Psoas muscle (tissue), 8 donors: Measurements from ENCODE around the gene OPN5. TPM values are rescaled to one million over a fixed set of nuclear protein-coding genes. Genes with fewer than 3 reads are reported as not detected.

Experiments used
- ATAC-seq, 4 donors: fragments of 200-7000 bp; cut with Tn5 transposase; one replicate each; pipeline ENCODE4 v1.9.1; 2020; ENCODE audit warnings: moderate library complexity in 3 of 4, mild to moderate bottlenecking in 2 of 4
- DNase-seq, 2 donors: peaks; one replicate each; pipeline ENCODE4 v3.0.0-alpha.2; 2020
- H3K27ac ChIP-seq: fragments of 200-600 bp; one replicate; pipeline ENCODE4 v1.8.0; 2022
- H3K27me3 ChIP-seq, 3 donors: fragments of 200-600 bp in 1 of 3; one replicate each; pipeline versions ENCODE4 v1.6.1 to v1.8.0; 2013 to 2022; ENCODE audit warnings: low read length in 2 of 3, mild to moderate bottlenecking in 2 of 3, moderate library complexity in 1 of 3; ENCODE audit not compliant: insufficient read depth in 3 of 3
- H3K36me3 ChIP-seq, 2 donors: fragments of 200-600 bp in 1 of 2; one replicate each; pipeline versions ENCODE4 v1.6.1 to v1.8.0; 2013 to 2022; ENCODE audit warnings: low read depth in 1 of 2, mild to moderate bottlenecking in 1 of 2, moderate library complexity in 1 of 2; ENCODE audit not compliant: insufficient read depth in 1 of 2
- H3K4me1 ChIP-seq: fragments of 200-600 bp; one replicate; pipeline ENCODE4 v1.8.0; 2022
- H3K4me3 ChIP-seq: fragments of 200-600 bp; one replicate; pipeline ENCODE4 v1.8.0; 2022; ENCODE audit warnings: mild to moderate bottlenecking
- H3K9me3 ChIP-seq: fragments of 200-600 bp; one replicate; pipeline ENCODE4 v1.8.0; 2022
- WGBS, 3 donors: extraction: QIAGEN DNeasy Blood & Tissue Kit; methylation state at CpG; one replicate each; pipeline versions ENCODE4 v1.1.6 to v1.1.7; 2013; 5-methylcytosine and 5-hydroxymethylcytosine counted together
- intact Hi-C, 2 donors: fragments of 100-400 bp; cut with DNase I; formaldehyde crosslinking; loops; one replicate each; pipeline versions ENCODE4 v1.11.0 to v1.14.2; 2022
- polyA plus RNA-seq, 3 donors: library from polyadenylated mRNA; stranded (reverse); fragments of 200-250 nt; gene quantifications; one replicate each; pipeline ENCODE4 v1.2.3, GENCODE V29; 2013
- total RNA-seq, 4 donors: library from RNA; stranded (reverse); fragmentation: NEBNext Ultra II Directional in 2 of 4; extraction: Animal tissue kit (Norgen Biotek cat#: 25700) in 2 of 4; gene quantifications; one replicate each; pipeline versions ENCODE4 v1.2.1 to v1.2.4, GENCODE V29; 2021 to 2023
- TF ChIP-seq, protein P1 (sequence below): fragments of 200-600 bp; IDR thresholded peaks from one replicate; pipeline ENCODE4 v1.8.0; 2022; ENCODE audit warnings: antibody characterized with exemption
- donor health status: healthy with polysubstance abuse.
- donor health status: DM: no; HTN: no; CAD: no; lungs with moderate emphysema.
- donor health status: Bipolar disorder and iron deficiency.
- donor health status: healthy.
- donor health status: DM: yes; HTN: yes; CAD: no.
- donor health status: DM: no; HTN: no; CAD: no.
- donor health status: DM: no; HTN: no; CAD: no.
- donor health status: DM: yes; HTN: yes; CAD: no.

Gene OPN5
- total and polyA plus RNA-seq, 7 donors: 0.07 to 0.71 (median 0.13) TPM; not detected in 3

GRCh38 chr6:47865206-47865605 is 83.4 kb downstream of the OPN5 start:
- intact Hi-C loops: no loop called here
- Histone ChIP-seq H3K4me1 (no peaks in the 10 kb centered on the region), H3K9me3 (no peaks in the 10 kb centered on the region), H3K27me3 (no peaks in the 10 kb centered on the region), H3K27ac (no peak overlapping the region), H3K36me3 (no peaks in the 10 kb centered on the region), H3K4me3 (no peak overlapping the region)
- DNase-seq (no peak), ATAC-seq (no peak)
- 53 to 80% (median 63%) methylated on average over 2 of the region's 2 CpGs for WGBS, 3 donors
- TF ChIP-seq, protein P1, sequence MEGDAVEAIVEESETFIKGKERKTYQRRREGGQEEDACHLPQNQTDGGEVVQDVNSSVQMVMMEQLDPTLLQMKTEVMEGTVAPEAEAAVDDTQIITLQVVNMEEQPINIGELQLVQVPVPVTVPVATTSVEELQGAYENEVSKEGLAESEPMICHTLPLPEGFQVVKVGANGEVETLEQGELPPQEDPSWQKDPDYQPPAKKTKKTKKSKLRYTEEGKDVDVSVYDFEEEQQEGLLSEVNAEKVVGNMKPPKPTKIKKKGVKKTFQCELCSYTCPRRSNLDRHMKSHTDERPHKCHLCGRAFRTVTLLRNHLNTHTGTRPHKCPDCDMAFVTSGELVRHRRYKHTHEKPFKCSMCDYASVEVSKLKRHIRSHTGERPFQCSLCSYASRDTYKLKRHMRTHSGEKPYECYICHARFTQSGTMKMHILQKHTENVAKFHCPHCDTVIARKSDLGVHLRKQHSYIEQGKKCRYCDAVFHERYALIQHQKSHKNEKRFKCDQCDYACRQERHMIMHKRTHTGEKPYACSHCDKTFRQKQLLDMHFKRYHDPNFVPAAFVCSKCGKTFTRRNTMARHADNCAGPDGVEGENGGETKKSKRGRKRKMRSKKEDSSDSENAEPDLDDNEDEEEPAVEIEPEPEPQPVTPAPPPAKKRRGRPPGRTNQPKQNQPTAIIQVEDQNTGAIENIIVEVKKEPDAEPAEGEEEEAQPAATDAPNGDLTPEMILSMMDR: no peak

- TF ChIP-seq, protein P1: no peak
- intact Hi-C loops: no loop called here
- H3K27ac ChIP-seq: no peak overlapping the region
- no peak overlapping the region for H3K4me3 ChIP-seq
- no peaks in the 10 kb centered on the region for H3K36me3 ChIP-seq
- H3K9me3 ChIP-seq: no peaks in the 10 kb centered on the region
- ATAC-seq: no peak
- H3K27me3 ChIP-seq: peaks cover 0 to under 1% (median 0%) of the 10 kb centered on the region in 3 donors
- 85 to 89% (median 85%) methylated on average over 1 of the region's 1 CpG for WGBS, 3 donors
- no peaks in the 10 kb centered on the region for H3K4me1 ChIP-seq
- no peak for DNase-seq
Measured at GRCh38 chr6:47875593-47875992, 93.8 kb downstream of the OPN5 start.

Other genes starting within 250 kb of the OPN5 start
- gene ADGRF4, start 83.5 kb upstream of the OPN5 start, total RNA-seq: under 1 TPM in 1 of 4 donors, not detected in 3; 0.18 TPM
- gene ADGRF4, start 83.5 kb upstream of the OPN5 start, polyA plus RNA-seq: under 1 TPM in 1 of 3 donors, not detected in 2; 0.03 TPM